Neural progenitor cell (in vitro differentiated cells): ENCODE measurements around the gene FMNL2.

Experiments
- CTCF ChIP-seq: fragments of 200-600 bp; sonication (generic); IDR thresholded peaks from 2 replicates; pipeline ENCODE4 v1.5.1; 2017; ENCODE audit warnings: antibody characterized with exemption, mild to moderate bottlenecking
- EZH2 ChIP-seq: fragments of 200-600 bp; sonication (generic); IDR thresholded peaks from 2 replicates; pipeline ENCODE4 v1.6.1; 2017; ENCODE audit warnings: antibody characterized with exemption, mild to moderate bottlenecking, moderate library complexity

DNA sequence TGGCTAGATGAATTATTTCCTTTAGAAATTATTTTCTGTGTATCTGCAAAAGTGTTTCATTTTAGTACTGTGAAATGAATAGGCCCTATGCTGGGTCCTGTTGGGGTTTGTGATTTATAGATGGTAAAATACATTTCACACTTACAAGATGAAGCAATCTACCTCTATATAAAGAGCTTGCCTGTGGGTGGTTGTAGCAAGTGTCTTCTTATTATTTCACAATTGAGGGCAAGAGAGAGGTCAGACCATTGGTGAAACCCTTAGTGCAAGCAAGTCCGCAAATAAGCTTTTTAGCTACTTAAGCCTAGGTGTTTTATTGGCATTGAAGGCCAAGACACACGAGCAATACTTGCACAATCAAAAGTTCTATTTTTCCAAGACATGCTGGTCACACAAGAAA, 153.1 kb downstream of the FMNL2 start:
- TF ChIP-seq EZH2: no peak
- no peak for TF ChIP-seq CTCF
